Trophoblast cell (in vitro differentiated cells and primary cell): ENCODE data around the gene CCDC106.

Experiments used
- DNase-seq, 2 donors: peaks; one replicate each; pipeline ENCODE4 v3.0.0-alpha.2; 2016
- H2AFZ ChIP-seq: 2 replicates; pipeline ENCODE4 v1.6.1; 2013; ENCODE audit warnings: low read length, moderate library complexity, mild to moderate bottlenecking; ENCODE audit not compliant: insufficient read depth, poor library complexity
- H2AK5ac ChIP-seq: 2 replicates; pipeline ENCODE4 v1.6.1; 2013; ENCODE audit warnings: mild to moderate bottlenecking, low read length
- H2BK120ac ChIP-seq: 2 replicates; pipeline ENCODE4 v1.6.1; 2013; ENCODE audit warnings: low read length, mild to moderate bottlenecking, moderate library complexity; ENCODE audit not compliant: insufficient read depth, poor library complexity
- H2BK12ac ChIP-seq: 2 replicates; pipeline ENCODE4 v1.6.1; 2013; ENCODE audit warnings: mild to moderate bottlenecking, low read length, moderate library complexity
- H2BK5ac ChIP-seq: 2 replicates; pipeline ENCODE4 v1.6.1; 2013; ENCODE audit warnings: low read length, low read depth, moderate library complexity, mild to moderate bottlenecking; ENCODE audit not compliant: poor library complexity
- H3K14ac ChIP-seq: 2 replicates; pipeline ENCODE4 v1.6.1; 2013; ENCODE audit warnings: mild to moderate bottlenecking, low read length
- H3K18ac ChIP-seq: 2 replicates; pipeline ENCODE4 v1.6.1; 2013; ENCODE audit warnings: mild to moderate bottlenecking, low read length
- H3K23ac ChIP-seq: 2 replicates; pipeline ENCODE4 v1.6.1; 2013; ENCODE audit warnings: low read length
- H3K27ac ChIP-seq: 2 replicates; pipeline ENCODE4 v1.5.1; 2013; ENCODE audit warnings: low read depth, mild to moderate bottlenecking, inconsistent platforms, low read length, moderate library complexity
- H3K27me3 ChIP-seq: 2 replicates; pipeline ENCODE4 v1.6.1; 2013; ENCODE audit warnings: inconsistent platforms, mild to moderate bottlenecking, low read length, moderate library complexity; ENCODE audit not compliant: insufficient read depth
- H3K36me3 ChIP-seq, 2 experiments: 1 replicate in 1 of 2; 2 replicates in 1 of 2; pipeline ENCODE4 v1.6.1; 2013; ENCODE audit warnings: low read length in 2 of 2, mild to moderate bottlenecking in 2 of 2, moderate library complexity in 1 of 2; ENCODE audit not compliant: insufficient read depth in 2 of 2, control insufficient read depth in 1 of 2
- H3K4ac ChIP-seq: 2 replicates; pipeline ENCODE4 v1.6.1; 2013; ENCODE audit warnings: low read depth, mild to moderate bottlenecking, low read length, moderate library complexity
- H3K4me1 ChIP-seq, 2 experiments: 1 replicate in 1 of 2; 2 replicates in 1 of 2; pipeline ENCODE4 v1.6.1; 2013; ENCODE audit warnings: low read length in 2 of 2, mild to moderate bottlenecking in 2 of 2, moderate library complexity in 1 of 2; ENCODE audit not compliant: insufficient read depth in 2 of 2, control insufficient read depth in 1 of 2
- H3K4me2 ChIP-seq: 2 replicates; pipeline ENCODE4 v1.6.1; 2013; ENCODE audit warnings: inconsistent platforms, mild to moderate bottlenecking, low read length, moderate library complexity
- H3K4me3 ChIP-seq: 2 replicates; pipeline ENCODE4 v1.5.1; 2013; ENCODE audit warnings: mild to moderate bottlenecking, low read depth, low read length, inconsistent platforms
- H3K79me1 ChIP-seq: one replicate; pipeline ENCODE4 v1.6.1; 2013; ENCODE audit warnings: low read length
- H3K79me2 ChIP-seq: 2 replicates; pipeline ENCODE4 v1.6.1; 2013; ENCODE audit warnings: low read length, mild to moderate bottlenecking; ENCODE audit not compliant: control insufficient read depth, insufficient read depth, poor library complexity
- H3K9ac ChIP-seq: 2 replicates; pipeline ENCODE4 v1.6.1; 2013; ENCODE audit warnings: mild to moderate bottlenecking, low read length
- H3K9me3 ChIP-seq: 2 replicates; pipeline ENCODE4 v1.6.1; 2013; ENCODE audit warnings: low read depth, mild to moderate bottlenecking, control low read depth, inconsistent platforms, low read length; ENCODE audit not compliant: insufficient read depth
- H4K12ac ChIP-seq: 2 replicates; pipeline ENCODE4 v1.6.1; 2013; ENCODE audit warnings: low read depth, mild to moderate bottlenecking, low read length, moderate library complexity
- H4K8ac ChIP-seq: 2 replicates; pipeline ENCODE4 v1.6.1; 2013; ENCODE audit warnings: low read depth, mild to moderate bottlenecking, low read length, moderate library complexity
- H4K91ac ChIP-seq: one replicate; pipeline ENCODE4 v1.6.1; 2013; ENCODE audit warnings: low read depth, mild to moderate bottlenecking, low read length, moderate library complexity
- WGBS: extraction: QIAGEN DNeasy Blood & Tissue Kit; methylation state at CpG from one replicate; pipeline ENCODE4 v1.1.7; 2013; ENCODE audit warnings: missing lambda C conversion rate; ENCODE audit not compliant: insufficient read length, insufficient coverage; ENCODE audit errors: extremely low coverage; 5-methylcytosine and 5-hydroxymethylcytosine counted together

The CCDC106 gene

DNA sequence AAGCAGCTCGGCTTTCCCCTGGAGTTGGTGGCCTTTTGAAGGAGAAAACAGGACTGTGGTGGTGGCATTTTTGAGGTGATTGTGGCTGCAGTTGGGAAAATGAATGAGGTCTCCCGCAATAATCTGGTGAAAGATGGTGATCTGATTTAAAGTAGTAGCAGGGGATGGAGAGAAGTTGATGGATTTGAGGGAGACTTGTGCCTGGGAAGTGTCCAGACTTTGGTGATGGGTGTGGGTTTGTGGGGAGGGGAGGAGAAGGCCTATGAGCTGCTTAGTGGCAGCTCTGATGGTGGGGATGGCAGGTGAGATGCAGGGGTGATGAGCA is 23.0 kb downstream of the CCDC106 start:
- H2AK5ac ChIP-seq = no peak overlapping the region
- H4K91ac ChIP-seq = no peak overlapping the region
- peaks cover 4% of the 10 kb centered on the region for H3K79me1 ChIP-seq
- H3K14ac ChIP-seq = no peak overlapping the region
- no peaks in the 10 kb centered on the region for H3K27me3 ChIP-seq
- no peak overlapping the region for H2BK120ac ChIP-seq
- no peak for DNase-seq
- no peak overlapping the region for H3K4ac ChIP-seq
- no peak overlapping the region for H3K18ac ChIP-seq
- no peak overlapping the region for H2AFZ ChIP-seq
- H4K8ac ChIP-seq = no peak overlapping the region
- no peak overlapping the region for H4K12ac ChIP-seq
- H2BK5ac ChIP-seq = no peak overlapping the region
- H3K4me1 ChIP-seq = peaks cover 0 to 6% of the 10 kb centered on the region in 2 experiments
- no peak overlapping the region for H3K4me3 ChIP-seq
- no peak overlapping the region for H3K27ac ChIP-seq
- H3K79me2 ChIP-seq = peaks cover 8% of the 10 kb centered on the region
- H3K23ac ChIP-seq = no peak overlapping the region
- H3K9me3 ChIP-seq = peaks cover 2% of the 10 kb centered on the region
- H2BK12ac ChIP-seq = no peak overlapping the region
- no peak overlapping the region for H3K4me2 ChIP-seq
- H3K36me3 ChIP-seq = peaks cover 58 to 69% of the 10 kb centered on the region in 2 experiments
- WGBS = no CpG with 5 or more reads among the region's 2 CpGs
- no peak overlapping the region for H3K9ac ChIP-seq

DNA sequence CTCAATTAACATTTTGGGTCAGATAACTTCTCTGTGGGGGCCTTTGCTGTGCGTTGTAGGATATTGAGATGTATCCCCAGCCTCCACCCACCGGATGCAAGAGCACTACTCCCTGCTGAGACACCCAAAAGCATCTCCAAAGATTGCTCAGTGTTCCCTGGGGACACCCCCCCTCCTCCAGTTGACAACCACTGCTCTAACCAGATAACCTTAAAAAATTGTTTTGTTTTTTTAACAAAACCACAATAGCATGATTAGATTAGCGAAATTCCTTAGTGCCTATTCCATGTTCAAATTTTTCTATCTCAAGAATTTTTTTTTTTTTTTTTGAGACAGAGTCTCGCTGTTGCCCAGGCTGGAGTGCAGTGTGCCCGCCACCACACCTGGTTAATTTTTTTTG is 24.4 kb downstream of the CCDC106 start:
- H4K91ac ChIP-seq = no peak overlapping the region
- H3K27ac ChIP-seq = no peak overlapping the region
- no peak overlapping the region for H3K23ac ChIP-seq
- H3K4me2 ChIP-seq = no peak overlapping the region
- H3K14ac ChIP-seq = no peak overlapping the region
- peak overlapping the region; percentile 17 for H3K4ac ChIP-seq
- H3K4me3 ChIP-seq = no peak overlapping the region
- H2BK12ac ChIP-seq = no peak overlapping the region
- peaks cover 9% of the 10 kb centered on the region for H3K79me2 ChIP-seq
- no CpG with 5 or more reads among the region's 5 CpGs for WGBS
- no peak overlapping the region for H2AK5ac ChIP-seq
- no peaks in the 10 kb centered on the region for H3K27me3 ChIP-seq
- no peak overlapping the region for H4K8ac ChIP-seq
- no peak overlapping the region for H2BK120ac ChIP-seq
- H4K12ac ChIP-seq = no peak overlapping the region
- H3K9ac ChIP-seq = no peak overlapping the region
- H3K36me3 ChIP-seq = peaks cover 47 to 58% of the 10 kb centered on the region in 2 experiments
- peaks cover 4% of the 10 kb centered on the region for H3K79me1 ChIP-seq
- H2AFZ ChIP-seq = no peak overlapping the region
- peaks cover 2% of the 10 kb centered on the region for H3K9me3 ChIP-seq
- no peak for DNase-seq
- no peak overlapping the region for H3K18ac ChIP-seq
- H3K4me1 ChIP-seq = peaks cover 0 to 6% of the 10 kb centered on the region in 2 experiments
- H2BK5ac ChIP-seq = no peak overlapping the region

DNA sequence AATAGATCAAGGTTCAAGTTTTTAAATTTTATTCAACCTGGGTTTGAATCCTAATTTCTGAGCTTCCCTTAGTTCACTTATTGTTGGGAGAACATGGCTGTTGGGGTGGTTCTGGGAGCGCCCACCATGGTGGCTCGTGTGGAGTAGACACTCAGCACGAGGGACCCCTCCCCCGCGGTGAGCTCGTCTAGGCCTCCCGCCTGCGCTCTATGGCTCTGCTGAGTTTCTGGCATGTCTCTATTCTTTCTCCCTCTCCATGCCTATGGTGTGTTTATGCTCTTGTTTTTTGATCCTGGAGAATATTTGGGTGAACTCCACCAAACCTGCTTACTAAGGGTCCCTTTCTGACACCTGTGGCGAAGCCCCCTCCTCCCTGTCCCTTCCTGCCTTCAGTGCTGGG is 25.5 kb downstream of the CCDC106 start:
- H3K4me3 ChIP-seq = no peak overlapping the region
- peaks cover 4% of the 10 kb centered on the region for H3K79me1 ChIP-seq
- H3K27me3 ChIP-seq = no peaks in the 10 kb centered on the region
- no peak overlapping the region for H2BK5ac ChIP-seq
- WGBS = no CpG with 5 or more reads among the region's 9 CpGs
- H3K9me3 ChIP-seq = peaks cover 2% of the 10 kb centered on the region
- H3K4ac ChIP-seq = no peak overlapping the region
- H4K91ac ChIP-seq = no peak overlapping the region
- peaks cover 45 to 56% of the 10 kb centered on the region in 2 experiments for H3K36me3 ChIP-seq
- no peak overlapping the region for H2AK5ac ChIP-seq
- H3K27ac ChIP-seq = no peak overlapping the region
- H4K12ac ChIP-seq = no peak overlapping the region
- H3K4me1 ChIP-seq = peaks cover 0 to 3% of the 10 kb centered on the region in 2 experiments
- H3K18ac ChIP-seq = no peak overlapping the region
- no peak overlapping the region for H4K8ac ChIP-seq
- no peak overlapping the region for H2BK12ac ChIP-seq
- H3K4me2 ChIP-seq = no peak overlapping the region
- no peak overlapping the region for H2AFZ ChIP-seq
- H3K9ac ChIP-seq = no peak overlapping the region
- no peak overlapping the region for H3K14ac ChIP-seq
- DNase-seq = no peak
- peaks cover 9% of the 10 kb centered on the region for H3K79me2 ChIP-seq
- H3K23ac ChIP-seq = no peak overlapping the region
- no peak overlapping the region for H2BK120ac ChIP-seq

DNA sequence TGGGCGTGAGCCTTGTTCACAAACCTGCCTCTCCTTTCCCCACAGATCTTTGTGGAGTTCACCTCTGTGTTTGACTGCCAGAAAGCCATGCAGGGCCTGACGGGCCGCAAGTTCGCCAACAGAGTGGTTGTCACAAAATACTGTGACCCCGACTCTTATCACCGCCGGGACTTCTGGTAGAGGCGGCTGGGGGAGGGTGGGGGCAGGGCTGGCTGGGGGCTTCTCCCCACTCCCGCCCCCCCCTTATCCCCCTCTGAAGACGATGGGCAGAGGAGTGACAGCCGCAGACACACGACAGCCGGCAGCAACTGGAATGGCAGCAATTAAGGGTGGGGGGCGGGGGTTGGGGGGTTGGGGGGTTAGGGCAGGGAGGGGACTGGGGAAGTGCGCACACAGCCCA is 25.9 kb downstream of the CCDC106 start:
- no peak overlapping the region for H2BK12ac ChIP-seq
- no peak overlapping the region for H3K4me3 ChIP-seq
- no peak overlapping the region for H3K18ac ChIP-seq
- H3K9ac ChIP-seq = no peak overlapping the region
- H4K91ac ChIP-seq = no peak overlapping the region
- no peak overlapping the region for H3K23ac ChIP-seq
- no peak overlapping the region for H3K4ac ChIP-seq
- peaks cover 45 to 56% of the 10 kb centered on the region in 2 experiments for H3K36me3 ChIP-seq
- peaks cover 9% of the 10 kb centered on the region for H3K79me2 ChIP-seq
- no peak for DNase-seq
- H2BK5ac ChIP-seq = no peak overlapping the region
- no peaks in the 10 kb centered on the region for H3K27me3 ChIP-seq
- no peak overlapping the region for H3K27ac ChIP-seq
- peaks cover 4% of the 10 kb centered on the region for H3K79me1 ChIP-seq
- no peak overlapping the region for H3K14ac ChIP-seq
- H4K12ac ChIP-seq = no peak overlapping the region
- no peak overlapping the region for H3K4me2 ChIP-seq
- H3K9me3 ChIP-seq = peaks cover 2% of the 10 kb centered on the region
- H4K8ac ChIP-seq = no peak overlapping the region
- no peak overlapping the region for H2AK5ac ChIP-seq
- H2BK120ac ChIP-seq = no peak overlapping the region
- WGBS = no CpG with 5 or more reads among the region's 15 CpGs
- H2AFZ ChIP-seq = no peak overlapping the region
- peaks cover 0 to 3% of the 10 kb centered on the region in 2 experiments for H3K4me1 ChIP-seq
